HepG2 (cell line): ENCODE measurements around the gene SLX9. TPM values are rescaled to one million over a fixed set of nuclear protein-coding genes. Genes with fewer than 3 reads are reported as not detected.

Experiments used
- CSRNP2 ChIP-seq: sonication (generic); formaldehyde crosslinking; conservative IDR thresholded peaks from 2 replicates; pipeline ENCODE4 v1.8.0; 2022; ENCODE audit warnings: low read depth, missing genetic modification reagents
- IKZF1 ChIP-seq: fragments of 450-650 bp; IDR thresholded peaks from 2 replicates; pipeline ENCODE4 v1.7.1; 2016
- MEIS1 ChIP-seq: sonication (generic); formaldehyde crosslinking; IDR thresholded peaks from 2 replicates; pipeline ENCODE4 v1.9.0; 2021; ENCODE audit warnings: mild to moderate bottlenecking, missing genetic modification reagents, moderate library complexity, borderline replicate concordance
- REPIN1 ChIP-seq: sonication (generic); formaldehyde crosslinking; IDR thresholded peaks from 2 replicates; pipeline ENCODE4 v1.8.0; 2022; ENCODE audit warnings: missing genetic modification reagents, low read depth, mild to moderate bottlenecking, borderline replicate concordance
- SALL1 ChIP-seq: sonication (generic); formaldehyde crosslinking; IDR thresholded peaks from 2 replicates; pipeline ENCODE4 v1.8.0; 2022; ENCODE audit warnings: mild to moderate bottlenecking, missing genetic modification reagents
- STAT5B ChIP-seq: sonication (generic); formaldehyde crosslinking; IDR thresholded peaks from 2 replicates; pipeline ENCODE4 v1.4.0; 2020; ENCODE audit warnings: missing genetic modification reagents
- ZFP36 ChIP-seq: fragments of 150-350 bp; IDR thresholded peaks from 2 replicates; pipeline ENCODE4 v1.6.1; 2018; ENCODE audit warnings: borderline replicate concordance, low read length, low read depth; ENCODE audit not compliant: partially characterized antibody
- ZIK1 ChIP-seq: sonication (generic); formaldehyde crosslinking; IDR thresholded peaks from 2 replicates; pipeline ENCODE4 v1.5.0; 2020; ENCODE audit warnings: mild to moderate bottlenecking, low read depth, missing genetic modification reagents, borderline replicate concordance
- ZNF501 ChIP-seq: sonication (generic); formaldehyde crosslinking; IDR thresholded peaks from 2 replicates; pipeline ENCODE4 v1.5.1; 2020; ENCODE audit warnings: mild to moderate bottlenecking, moderate library complexity, missing genetic modification reagents
- ZNF598 ChIP-seq: sonication (generic); formaldehyde crosslinking; IDR thresholded peaks from 2 replicates; pipeline ENCODE4 v1.5.1; 2020; ENCODE audit warnings: mild to moderate bottlenecking, missing genetic modification reagents, borderline replicate concordance
- ZNF691 ChIP-seq: sonication (generic); formaldehyde crosslinking; IDR thresholded peaks from 2 replicates; pipeline ENCODE4 v1.4.0; 2020; ENCODE audit warnings: missing genetic modification reagents, low read depth, mild to moderate bottlenecking, borderline replicate concordance
- polyA plus RNA-seq, 8 experiments: library from polyadenylated mRNA; depleted of rRNA in 3 of 8; stranded (reverse) in 7 of 8; unstranded in 1 of 8; fragments of >200 nt; fragmentation: Illumina TruSeq in 4 of 8; extraction: Trizol in 4 of 8; gene quantifications; 2 replicates each; pipeline versions ENCODE4 v1.2.1 to v1.2.3, GENCODE V29; 2011 to 2016; ENCODE audit warnings: low read depth in 4 of 8, missing spikeins in 1 of 8, mixed read lengths in 1 of 8; ENCODE audit not compliant: insufficient read depth in 1 of 8
- total RNA-seq, 5 experiments: library from RNA; depleted of rRNA; stranded (reverse); fragments of >200 nt; fragmentation: Illumina TruSeq; extraction: Trizol; gene quantifications; 2 replicates each; pipeline ENCODE4 v1.2.3, GENCODE V29; 2016; ENCODE audit warnings: low read depth in 1 of 5
- TF ChIP-seq, protein P1 (sequence below): sonication (generic); formaldehyde crosslinking; IDR thresholded peaks from 2 replicates; pipeline ENCODE4 v1.8.1; 2023; ENCODE audit warnings: mild to moderate bottlenecking, missing genetic modification reagents
- TF ChIP-seq, protein P2 (sequence below): sonication (generic); formaldehyde crosslinking; IDR thresholded peaks from 2 replicates; pipeline ENCODE4 v1.4.0; 2020; ENCODE audit warnings: missing genetic modification reagents, borderline replicate concordance
- TF ChIP-seq, protein P3 (sequence below): sonication (generic); formaldehyde crosslinking; IDR thresholded peaks from 2 replicates; pipeline ENCODE4 v1.4.0; 2020; ENCODE audit warnings: missing genetic modification reagents

The SLX9 gene
- total and polyA plus RNA-seq, 2 of the 13 experiments (the other 11 are each of a cell fraction or from before 2014, with no cell fraction given) = 21.0 to 47.1 TPM

- TF ChIP-seq CSRNP2 = no peak
- TF ChIP-seq, protein P1, sequence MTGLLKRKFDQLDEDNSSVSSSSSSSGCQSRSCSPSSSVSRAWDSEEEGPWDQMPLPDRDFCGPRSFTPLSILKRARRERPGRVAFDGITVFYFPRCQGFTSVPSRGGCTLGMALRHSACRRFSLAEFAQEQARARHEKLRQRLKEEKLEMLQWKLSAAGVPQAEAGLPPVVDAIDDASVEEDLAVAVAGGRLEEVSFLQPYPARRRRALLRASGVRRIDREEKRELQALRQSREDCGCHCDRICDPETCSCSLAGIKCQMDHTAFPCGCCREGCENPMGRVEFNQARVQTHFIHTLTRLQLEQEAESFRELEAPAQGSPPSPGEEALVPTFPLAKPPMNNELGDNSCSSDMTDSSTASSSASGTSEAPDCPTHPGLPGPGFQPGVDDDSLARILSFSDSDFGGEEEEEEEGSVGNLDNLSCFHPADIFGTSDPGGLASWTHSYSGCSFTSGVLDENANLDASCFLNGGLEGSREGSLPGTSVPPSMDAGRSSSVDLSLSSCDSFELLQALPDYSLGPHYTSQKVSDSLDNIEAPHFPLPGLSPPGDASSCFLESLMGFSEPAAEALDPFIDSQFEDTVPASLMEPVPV (CRISPR knock-in tag) = no peak
- peak; percentile 39; the same call in 1 of the 2 replicates for TF ChIP-seq REPIN1
- TF ChIP-seq ZIK1 (CRISPR knock-in tag) = no peak
- 0 out of 2 replicates have a peak, but pooled peaks have one; percentile 19 for TF ChIP-seq ZNF501 (CRISPR knock-in tag)
- TF ChIP-seq, protein P2, sequence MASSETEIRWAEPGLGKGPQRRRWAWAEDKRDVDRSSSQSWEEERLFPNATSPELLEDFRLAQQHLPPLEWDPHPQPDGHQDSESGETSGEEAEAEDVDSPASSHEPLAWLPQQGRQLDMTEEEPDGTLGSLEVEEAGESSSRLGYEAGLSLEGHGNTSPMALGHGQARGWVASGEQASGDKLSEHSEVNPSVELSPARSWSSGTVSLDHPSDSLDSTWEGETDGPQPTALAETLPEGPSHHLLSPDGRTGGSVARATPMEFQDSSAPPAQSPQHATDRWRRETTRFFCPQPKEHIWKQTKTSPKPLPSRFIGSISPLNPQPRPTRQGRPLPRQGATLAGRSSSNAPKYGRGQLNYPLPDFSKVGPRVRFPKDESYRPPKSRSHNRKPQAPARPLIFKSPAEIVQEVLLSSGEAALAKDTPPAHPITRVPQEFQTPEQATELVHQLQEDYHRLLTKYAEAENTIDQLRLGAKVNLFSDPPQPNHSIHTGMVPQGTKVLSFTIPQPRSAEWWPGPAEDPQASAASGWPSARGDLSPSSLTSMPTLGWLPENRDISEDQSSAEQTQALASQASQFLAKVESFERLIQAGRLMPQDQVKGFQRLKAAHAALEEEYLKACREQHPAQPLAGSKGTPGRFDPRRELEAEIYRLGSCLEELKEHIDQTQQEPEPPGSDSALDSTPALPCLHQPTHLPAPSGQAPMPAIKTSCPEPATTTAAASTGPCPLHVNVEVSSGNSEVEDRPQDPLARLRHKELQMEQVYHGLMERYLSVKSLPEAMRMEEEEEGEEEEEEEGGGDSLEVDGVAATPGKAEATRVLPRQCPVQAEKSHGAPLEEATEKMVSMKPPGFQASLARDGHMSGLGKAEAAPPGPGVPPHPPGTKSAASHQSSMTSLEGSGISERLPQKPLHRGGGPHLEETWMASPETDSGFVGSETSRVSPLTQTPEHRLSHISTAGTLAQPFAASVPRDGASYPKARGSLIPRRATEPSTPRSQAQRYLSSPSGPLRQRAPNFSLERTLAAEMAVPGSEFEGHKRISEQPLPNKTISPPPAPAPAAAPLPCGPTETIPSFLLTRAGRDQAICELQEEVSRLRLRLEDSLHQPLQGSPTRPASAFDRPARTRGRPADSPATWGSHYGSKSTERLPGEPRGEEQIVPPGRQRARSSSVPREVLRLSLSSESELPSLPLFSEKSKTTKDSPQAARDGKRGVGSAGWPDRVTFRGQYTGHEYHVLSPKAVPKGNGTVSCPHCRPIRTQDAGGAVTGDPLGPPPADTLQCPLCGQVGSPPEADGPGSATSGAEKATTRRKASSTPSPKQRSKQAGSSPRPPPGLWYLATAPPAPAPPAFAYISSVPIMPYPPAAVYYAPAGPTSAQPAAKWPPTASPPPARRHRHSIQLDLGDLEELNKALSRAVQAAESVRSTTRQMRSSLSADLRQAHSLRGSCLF (CRISPR knock-in tag) = no peak
- peak; percentile 88 for TF ChIP-seq SALL1 (CRISPR knock-in tag)
- peak; percentile 44; the same call in 1 of the 2 replicates for TF ChIP-seq ZNF691
- peak; percentile 30; the same call in 1 of the 2 replicates for TF ChIP-seq MEIS1 (CRISPR knock-in tag)
- no peak for TF ChIP-seq ZFP36
- no peak for TF ChIP-seq IKZF1
- no peak for TF ChIP-seq ZNF598 (CRISPR knock-in tag)
- no peak for TF ChIP-seq STAT5B (CRISPR knock-in tag)
- TF ChIP-seq, protein P3, sequence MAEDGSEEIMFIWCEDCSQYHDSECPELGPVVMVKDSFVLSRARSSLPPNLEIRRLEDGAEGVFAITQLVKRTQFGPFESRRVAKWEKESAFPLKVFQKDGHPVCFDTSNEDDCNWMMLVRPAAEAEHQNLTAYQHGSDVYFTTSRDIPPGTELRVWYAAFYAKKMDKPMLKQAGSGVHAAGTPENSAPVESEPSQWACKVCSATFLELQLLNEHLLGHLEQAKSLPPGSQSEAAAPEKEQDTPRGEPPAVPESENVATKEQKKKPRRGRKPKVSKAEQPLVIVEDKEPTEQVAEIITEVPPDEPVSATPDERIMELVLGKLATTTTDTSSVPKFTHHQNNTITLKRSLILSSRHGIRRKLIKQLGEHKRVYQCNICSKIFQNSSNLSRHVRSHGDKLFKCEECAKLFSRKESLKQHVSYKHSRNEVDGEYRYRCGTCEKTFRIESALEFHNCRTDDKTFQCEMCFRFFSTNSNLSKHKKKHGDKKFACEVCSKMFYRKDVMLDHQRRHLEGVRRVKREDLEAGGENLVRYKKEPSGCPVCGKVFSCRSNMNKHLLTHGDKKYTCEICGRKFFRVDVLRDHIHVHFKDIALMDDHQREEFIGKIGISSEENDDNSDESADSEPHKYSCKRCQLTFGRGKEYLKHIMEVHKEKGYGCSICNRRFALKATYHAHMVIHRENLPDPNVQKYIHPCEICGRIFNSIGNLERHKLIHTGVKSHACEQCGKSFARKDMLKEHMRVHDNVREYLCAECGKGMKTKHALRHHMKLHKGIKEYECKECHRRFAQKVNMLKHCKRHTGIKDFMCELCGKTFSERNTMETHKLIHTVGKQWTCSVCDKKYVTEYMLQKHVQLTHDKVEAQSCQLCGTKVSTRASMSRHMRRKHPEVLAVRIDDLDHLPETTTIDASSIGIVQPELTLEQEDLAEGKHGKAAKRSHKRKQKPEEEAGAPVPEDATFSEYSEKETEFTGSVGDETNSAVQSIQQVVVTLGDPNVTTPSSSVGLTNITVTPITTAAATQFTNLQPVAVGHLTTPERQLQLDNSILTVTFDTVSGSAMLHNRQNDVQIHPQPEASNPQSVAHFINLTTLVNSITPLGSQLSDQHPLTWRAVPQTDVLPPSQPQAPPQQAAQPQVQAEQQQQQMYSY = no peak
These were observed 81.9 kb downstream of the SLX9 start (continued) for GRCh38 chr21:45021428-45022347.
